K562 (cell line): ENCODE results near the gene PTGIS. TPM values are rescaled to one million over a fixed set of nuclear protein-coding genes. Genes with fewer than 3 reads are reported as not detected.

Experiments
- ELF2 ChIP-seq: fragments of 250-450 bp; sonication (Bioruptor Pico); IDR thresholded peaks from 2 replicates; pipeline ENCODE4 v1.5.0; 2021; ENCODE audit warnings: mild to moderate bottlenecking
- ELK1 ChIP-seq: sonication (generic); formaldehyde crosslinking; IDR thresholded peaks from 2 replicates; pipeline ENCODE4 v1.8.1; 2022; ENCODE audit warnings: missing genetic modification reagents
- FOSL1 ChIP-seq: fragments of 200-800 bp; sonication (Bioruptor generic); conservative IDR thresholded peaks from 2 replicates; pipeline ENCODE4 v1.6.1; 2016; ENCODE audit warnings: missing genetic modification characterization, missing compliant biosample characterization
- HNRNPK ChIP-seq: fragments of 200-400 bp; formaldehyde crosslinking; IDR thresholded peaks from one replicate; pipeline ENCODE4 v1.6.1; 2018; ENCODE audit warnings: mild to moderate bottlenecking, low read depth, low read length; ENCODE audit not compliant: poor library complexity, severe bottlenecking
- JUN ChIP-seq, 2 experiments: sonication (generic) in 1 of 2; formaldehyde crosslinking in 1 of 2; IDR thresholded peaks; 2 replicates each; pipeline versions ENCODE4 v1.6.1 to v1.8.0; 2012 to 2022; ENCODE audit warnings: borderline replicate concordance in 2 of 2, mild to moderate bottlenecking in 2 of 2, improper control_type of control experiment in 1 of 2, low read depth in 1 of 2, low read length in 1 of 2, missing genetic modification reagents in 1 of 2
- MAFG ChIP-seq: fragments of 450-650 bp; conservative IDR thresholded peaks from 2 replicates; pipeline ENCODE4 v1.6.1; 2016; ENCODE audit warnings: missing genetic modification characterization, missing compliant biosample characterization
- RBM39 ChIP-seq: fragments of 200-400 bp; formaldehyde crosslinking; optimal IDR thresholded peaks from 2 replicates; pipeline ENCODE3; 2018; ENCODE audit warnings: low read depth, low read length
- RCOR1 ChIP-seq, 2 experiments: IDR thresholded peaks; 2 replicates each; pipeline ENCODE4 v1.6.1; 2012; ENCODE audit warnings: low read depth in 2 of 2, low read length in 2 of 2, borderline replicate concordance in 1 of 2, improper control_type of control experiment in 1 of 2
- SFPQ ChIP-seq: fragments of 200-400 bp; formaldehyde crosslinking; IDR thresholded peaks from 2 replicates; pipeline ENCODE4 v1.6.1; 2017; ENCODE audit warnings: mild to moderate bottlenecking, low read depth, low read length, moderate library complexity
- TRIM24 ChIP-seq, 2 experiments: fragments of 450-650 bp; IDR thresholded peaks; 2 replicates each; pipeline ENCODE4 v1.6.1; 2016
- ZNF212 ChIP-seq: fragments of 450-650 bp; formaldehyde crosslinking; IDR thresholded peaks from 2 replicates; pipeline ENCODE4 v1.4.0; 2020; ENCODE audit warnings: mild to moderate bottlenecking
- polyA plus RNA-seq, 8 experiments: library from polyadenylated mRNA; depleted of rRNA in 4 of 8; stranded (reverse) in 5 of 8; unstranded in 3 of 8; fragments of >200 nt; fragmentation: Nextera tagmentation in 2 of 8; fragmentation: Illumina TruSeq in 1 of 8; extraction: Ambion mirVana in 2 of 8; extraction: Trizol in 1 of 8; gene quantifications; 2 replicates each; pipeline versions ENCODE4 v1.2.1 to v1.2.3, GENCODE V29; 2011 to 2014; ENCODE audit warnings: inconsistent platforms in 1 of 8, missing spikeins in 1 of 8
- total RNA-seq, 7 experiments: library from RNA; depleted of rRNA in 6 of 7; stranded (reverse); fragments of >200 nt in 6 of 7; fragmentation: Illumina TruSeq in 2 of 7; extraction: Trizol in 2 of 7; gene quantifications; 2 replicates each; pipeline versions ENCODE4 v1.2.1 to v1.2.3, GENCODE V29; 2011 to 2021; ENCODE audit warnings: low replicate concordance in 1 of 7
- TF ChIP-seq, protein P1 (sequence below): sonication (generic); formaldehyde crosslinking; IDR thresholded peaks from 2 replicates; pipeline ENCODE4 v1.8.1; 2023; ENCODE audit warnings: mild to moderate bottlenecking, missing genetic modification reagents
- TF ChIP-seq, protein P2 (sequence below), 2 experiments: fragments of 450-650 bp in 1 of 2; sonication (generic) in 1 of 2; formaldehyde crosslinking in 1 of 2; IDR thresholded peaks in 1 of 2; conservative IDR thresholded peaks in 1 of 2; 2 replicates each; pipeline versions ENCODE4 v1.6.1 to v1.8.1; 2016 to 2023; ENCODE audit warnings: mild to moderate bottlenecking in 2 of 2, moderate library complexity in 2 of 2, inconsistent platforms in 1 of 2, missing genetic modification reagents in 1 of 2
- TF ChIP-seq, protein P3 (sequence below): sonication (generic); formaldehyde crosslinking; IDR thresholded peaks from 2 replicates; pipeline ENCODE4 v1.8.0; 2022; ENCODE audit warnings: missing genetic modification reagents, mild to moderate bottlenecking, moderate library complexity, borderline replicate concordance
- TF ChIP-seq, protein P4 (sequence below), 3 experiments: IDR thresholded peaks in 2 of 3; conservative IDR thresholded peaks in 1 of 3; 2 replicates each; pipeline ENCODE4 v1.5.1; 2011 to 2012; ENCODE audit warnings: low read length in 3 of 3, mild to moderate bottlenecking in 3 of 3, control low read depth in 2 of 3, improper control_type of control experiment in 1 of 3, inconsistent platforms in 1 of 3, low read depth in 1 of 3, mixed read lengths in 1 of 3, moderate library complexity in 1 of 3; ENCODE audit not compliant: insufficient read depth in 2 of 3

PTGIS gene
- total and polyA plus RNA-seq, 9 of the 15 experiments (the other 6 are each of a cell fraction or from before 2014, with no cell fraction given) = not detected

GRCh38 chr20:49583669-49584417 is 15.9 kb upstream of the PTGIS start (continued):
- TF ChIP-seq, protein P1, sequence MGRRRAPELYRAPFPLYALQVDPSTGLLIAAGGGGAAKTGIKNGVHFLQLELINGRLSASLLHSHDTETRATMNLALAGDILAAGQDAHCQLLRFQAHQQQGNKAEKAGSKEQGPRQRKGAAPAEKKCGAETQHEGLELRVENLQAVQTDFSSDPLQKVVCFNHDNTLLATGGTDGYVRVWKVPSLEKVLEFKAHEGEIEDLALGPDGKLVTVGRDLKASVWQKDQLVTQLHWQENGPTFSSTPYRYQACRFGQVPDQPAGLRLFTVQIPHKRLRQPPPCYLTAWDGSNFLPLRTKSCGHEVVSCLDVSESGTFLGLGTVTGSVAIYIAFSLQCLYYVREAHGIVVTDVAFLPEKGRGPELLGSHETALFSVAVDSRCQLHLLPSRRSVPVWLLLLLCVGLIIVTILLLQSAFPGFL (CRISPR knock-in tag) = no peak
- TF ChIP-seq RBM39 (no peak), RCOR1 (IDR thresholded peaks at IDR 0.05; ENCODE audit: borderline replicate concordance in 1 of 2, low read depth in 2 of 2, low read length in 2 of 2) (peak; percentile 82 to 98; a peak in 3 of 4 replicates), ELF2 (CRISPR knock-in tag) (no peak), JUN (IDR thresholded peaks at IDR 0.05; ENCODE audit: borderline replicate concordance, low read depth, low read length) (peak; percentile 54; the same call in 1 of the 2 replicates), JUN (CRISPR knock-in tag; IDR thresholded peaks at IDR 0.05; ENCODE audit: borderline replicate concordance) (no peak), ELK1 (no peak), ZNF212 (no peak), TRIM24 (IDR thresholded peaks at IDR 0.05) (peak; percentile 54 to 84; a peak in 3 of 4 replicates), HNRNPK (no peak), FOSL1 (tag) (peak; percentile 97), SFPQ (no peak), MAFG (tag) (peak; percentile 63)
- TF ChIP-seq, protein P2, sequence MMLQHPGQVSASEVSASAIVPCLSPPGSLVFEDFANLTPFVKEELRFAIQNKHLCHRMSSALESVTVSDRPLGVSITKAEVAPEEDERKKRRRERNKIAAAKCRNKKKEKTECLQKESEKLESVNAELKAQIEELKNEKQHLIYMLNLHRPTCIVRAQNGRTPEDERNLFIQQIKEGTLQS (IDR thresholded peaks at IDR 0.05) = peak; percentile 60
- TF ChIP-seq, protein P2 (CRISPR knock-in tag; conservative IDR thresholded peaks at IDR 0.05) = no peak
- TF ChIP-seq, protein P3, sequence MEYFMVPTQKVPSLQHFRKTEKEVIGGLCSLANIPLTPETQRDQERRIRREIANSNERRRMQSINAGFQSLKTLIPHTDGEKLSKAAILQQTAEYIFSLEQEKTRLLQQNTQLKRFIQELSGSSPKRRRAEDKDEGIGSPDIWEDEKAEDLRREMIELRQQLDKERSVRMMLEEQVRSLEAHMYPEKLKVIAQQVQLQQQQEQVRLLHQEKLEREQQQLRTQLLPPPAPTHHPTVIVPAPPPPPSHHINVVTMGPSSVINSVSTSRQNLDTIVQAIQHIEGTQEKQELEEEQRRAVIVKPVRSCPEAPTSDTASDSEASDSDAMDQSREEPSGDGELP (CRISPR knock-in tag) = peak; percentile 85
- TF ChIP-seq, protein P4, sequence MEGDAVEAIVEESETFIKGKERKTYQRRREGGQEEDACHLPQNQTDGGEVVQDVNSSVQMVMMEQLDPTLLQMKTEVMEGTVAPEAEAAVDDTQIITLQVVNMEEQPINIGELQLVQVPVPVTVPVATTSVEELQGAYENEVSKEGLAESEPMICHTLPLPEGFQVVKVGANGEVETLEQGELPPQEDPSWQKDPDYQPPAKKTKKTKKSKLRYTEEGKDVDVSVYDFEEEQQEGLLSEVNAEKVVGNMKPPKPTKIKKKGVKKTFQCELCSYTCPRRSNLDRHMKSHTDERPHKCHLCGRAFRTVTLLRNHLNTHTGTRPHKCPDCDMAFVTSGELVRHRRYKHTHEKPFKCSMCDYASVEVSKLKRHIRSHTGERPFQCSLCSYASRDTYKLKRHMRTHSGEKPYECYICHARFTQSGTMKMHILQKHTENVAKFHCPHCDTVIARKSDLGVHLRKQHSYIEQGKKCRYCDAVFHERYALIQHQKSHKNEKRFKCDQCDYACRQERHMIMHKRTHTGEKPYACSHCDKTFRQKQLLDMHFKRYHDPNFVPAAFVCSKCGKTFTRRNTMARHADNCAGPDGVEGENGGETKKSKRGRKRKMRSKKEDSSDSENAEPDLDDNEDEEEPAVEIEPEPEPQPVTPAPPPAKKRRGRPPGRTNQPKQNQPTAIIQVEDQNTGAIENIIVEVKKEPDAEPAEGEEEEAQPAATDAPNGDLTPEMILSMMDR (IDR thresholded peaks at IDR 0.05 in 2 of 3, conservative IDR thresholded peaks at IDR 0.05 in 1 of 3; ENCODE audit: insufficient read depth in 2 of 3, low read depth in 1 of 3, low read length in 3 of 3) = no peak
